Left renal pelvis (tissue), 4 donors: ENCODE measurements around the gene NPAS2. TPM values are rescaled to one million over a fixed set of nuclear protein-coding genes. Genes with fewer than 3 reads are reported as not detected.

Experiments
- DNase-seq, 4 donors: peaks; one replicate each; pipeline ENCODE4 v3.0.0-alpha.2; 2013; ENCODE audit warnings: low read depth in 4 of 4, low spot score in 3 of 4
- polyA plus RNA-seq, 4 donors: library from polyadenylated mRNA; unstranded; fragments of 120-200 nt; gene quantifications; one replicate each; pipeline ENCODE4 v1.2.1, GENCODE V29; 2013; ENCODE audit not compliant: insufficient read length in 4 of 4

Gene NPAS2
- polyA plus RNA-seq, 4 donors, result 14.4 to 15.3 (median 14.9) TPM

GRCh38 chr2:100793982-100794381 lies 26.0 kb upstream of the NPAS2 start:
- DNase-seq, result no peak

DNA sequence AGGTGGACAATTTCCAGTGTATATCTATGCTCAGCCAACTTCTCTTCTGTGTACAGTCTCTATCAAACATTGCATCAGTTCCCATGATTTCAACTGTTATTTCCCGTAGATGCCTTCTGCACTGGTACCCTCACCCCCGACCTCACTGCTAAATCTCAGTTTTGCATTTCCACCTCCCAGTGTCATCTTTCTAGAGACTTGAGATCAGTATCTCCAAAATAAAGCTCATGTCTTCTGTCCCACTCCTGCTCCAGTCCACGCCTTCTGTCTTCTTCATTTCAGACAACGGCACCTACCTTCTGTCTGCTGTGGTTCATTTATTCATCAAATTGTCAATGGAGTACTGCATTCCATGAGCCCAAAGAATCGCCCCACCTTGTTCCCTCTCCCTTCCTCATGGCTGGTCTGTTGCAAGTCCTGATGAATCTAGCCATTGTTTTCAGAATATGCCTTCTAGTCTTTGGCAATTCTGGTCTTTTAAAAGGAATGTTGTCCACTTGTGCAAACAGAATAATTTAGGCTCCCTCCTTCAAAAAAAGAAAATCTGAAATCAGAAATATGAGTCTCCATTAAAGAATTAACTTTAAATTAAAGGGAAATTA lies 23.3 kb upstream of the NPAS2 start:
- DNase-seq, result no peak

DNA sequence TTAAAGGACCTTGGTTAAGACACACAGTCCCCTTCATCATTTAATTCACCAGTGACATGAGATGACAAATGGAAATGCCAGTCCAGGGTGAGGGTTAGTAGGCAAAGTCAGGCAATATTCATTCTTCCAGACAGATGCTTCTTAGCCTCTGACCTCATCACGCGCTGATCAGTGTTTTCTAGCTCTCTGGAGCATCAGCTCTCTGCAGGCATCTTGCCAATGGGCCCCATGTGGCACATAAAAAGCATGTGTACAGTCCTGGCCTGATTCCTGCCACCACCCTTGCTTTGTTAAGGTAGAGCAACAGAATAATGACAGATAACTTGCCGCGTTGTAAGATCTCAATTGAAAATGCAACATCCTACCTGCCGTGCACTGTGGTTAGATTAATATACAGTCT lies 20.3 kb upstream of the NPAS2 start:
- DNase-seq, result no peak

DNA sequence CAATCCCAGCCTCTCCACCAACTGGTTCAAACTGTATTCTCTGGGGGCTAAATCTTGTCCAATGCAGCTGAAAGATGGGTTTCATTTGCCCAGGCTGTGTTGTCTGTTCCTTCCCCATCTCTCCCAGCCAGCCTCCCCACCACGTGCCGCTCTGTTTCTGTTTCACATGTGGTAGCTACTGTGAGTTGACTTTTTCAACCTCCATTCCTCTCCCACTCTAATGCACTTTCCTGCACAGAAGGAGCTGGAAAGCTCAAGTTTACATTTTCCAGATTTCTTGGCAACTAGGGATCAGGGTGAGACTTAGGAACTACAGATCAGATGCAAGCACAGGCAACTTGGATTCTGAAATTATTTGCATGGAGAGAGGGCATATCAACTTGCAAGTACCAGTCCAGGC lies 19.0 kb upstream of the NPAS2 start:
- no peak for DNase-seq

DNA sequence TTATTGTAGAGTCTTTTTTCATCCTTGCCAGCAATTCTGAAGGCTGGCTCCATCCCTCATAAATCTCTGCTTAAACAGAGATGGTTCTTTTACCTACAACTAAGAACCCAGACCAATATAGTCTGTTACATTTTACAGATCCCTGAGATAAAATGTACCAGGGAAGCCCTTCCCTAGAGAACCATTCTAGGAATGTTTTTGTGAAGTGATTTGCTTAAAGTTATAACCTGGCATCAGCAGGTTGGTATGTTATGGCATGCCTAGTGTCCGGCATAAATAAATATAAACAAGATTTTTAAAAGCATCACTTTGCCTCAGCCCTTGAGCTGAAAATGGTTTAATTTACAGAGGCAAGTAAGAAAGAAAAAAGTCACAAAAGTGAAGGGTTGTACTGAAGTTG lies 18.5 kb upstream of the NPAS2 start:
- no peak for DNase-seq

GRCh38 chr2:100802066-100802465 lies 17.9 kb upstream of the NPAS2 start:
- DNase-seq, result no peak

- DNase-seq, result no peak
Observed at GRCh38 chr2:100803334-100803733, 16.6 kb upstream of the NPAS2 start.

DNA sequence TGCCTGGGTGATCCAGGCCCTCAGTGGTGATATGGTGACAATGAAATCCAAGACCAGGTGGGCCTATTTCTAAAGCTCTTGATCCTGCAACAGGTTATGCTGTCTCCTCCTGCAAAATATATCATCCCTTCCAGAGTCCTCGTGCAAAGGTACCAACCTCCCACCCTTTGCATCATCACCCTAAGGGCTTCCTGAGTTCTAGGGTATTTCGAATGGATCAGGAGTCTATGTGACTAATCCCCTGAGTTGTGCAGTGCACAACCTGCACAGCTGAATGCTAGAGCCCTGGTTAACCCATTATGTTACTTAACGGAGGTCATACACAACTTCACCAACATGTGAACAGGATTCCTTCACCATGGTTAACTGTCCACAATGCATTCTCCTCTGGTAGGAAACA lies 13.4 kb upstream of the NPAS2 start:
- no peak for DNase-seq

DNA sequence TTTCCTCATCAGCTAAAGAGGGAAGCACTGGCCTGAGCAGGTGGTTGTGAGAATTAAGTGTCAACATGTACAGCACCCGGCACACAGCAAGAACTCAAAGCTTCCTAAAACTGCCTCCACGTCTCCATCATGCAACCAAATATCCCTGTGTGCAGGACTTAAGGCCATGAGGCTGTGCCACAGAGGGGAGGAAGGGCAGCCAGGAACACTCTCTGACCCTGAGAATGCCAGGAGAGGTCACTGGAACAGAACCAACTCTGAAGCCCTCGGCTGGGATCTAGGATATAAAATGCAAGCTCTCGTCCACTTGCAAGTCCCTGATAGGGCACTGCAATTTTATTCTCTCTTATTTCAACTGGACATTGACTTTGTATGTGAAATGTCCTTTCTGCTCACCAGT lies 12.2 kb upstream of the NPAS2 start:
- DNase-seq, result no peak

DNA sequence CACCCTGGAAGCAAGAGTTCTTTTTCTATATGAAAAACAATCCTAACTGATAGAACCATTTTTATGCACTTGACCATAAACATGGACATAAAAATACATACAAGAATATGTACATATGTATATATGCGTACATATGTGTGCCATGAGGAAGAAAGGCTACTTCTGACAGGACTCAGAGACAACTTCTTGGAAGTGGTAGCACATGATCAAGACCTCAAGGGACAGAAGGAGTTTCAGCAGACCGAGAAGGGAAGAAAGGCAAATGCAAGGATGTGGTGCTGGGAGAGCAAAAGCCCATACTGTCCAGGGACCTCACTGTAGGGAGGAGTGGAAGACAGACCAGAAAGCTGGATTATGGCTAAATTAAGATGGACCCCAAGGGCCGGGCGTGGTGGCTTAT lies 11.4 kb upstream of the NPAS2 start:
- DNase-seq, result no peak

DNA sequence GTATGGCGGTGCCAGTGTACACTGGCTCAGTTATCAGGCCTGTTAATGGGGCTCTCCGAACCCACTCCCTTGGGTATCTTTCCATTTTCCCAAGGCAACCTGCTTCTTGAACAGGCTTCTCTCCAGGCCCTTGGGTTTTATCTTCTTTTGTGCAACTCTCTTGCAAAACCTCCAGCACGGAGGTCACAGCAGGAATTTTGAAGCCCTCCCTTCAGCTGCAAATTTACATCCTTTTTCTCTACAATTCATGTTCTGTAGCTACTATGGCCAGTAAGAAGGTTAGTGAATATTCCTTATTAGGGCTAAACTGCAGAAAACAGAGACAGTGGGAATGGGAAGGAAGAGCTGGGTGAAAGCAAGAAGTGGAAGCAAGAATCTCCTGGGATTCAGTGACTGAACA lies 10.4 kb upstream of the NPAS2 start:
- DNase-seq, result no peak

DNA sequence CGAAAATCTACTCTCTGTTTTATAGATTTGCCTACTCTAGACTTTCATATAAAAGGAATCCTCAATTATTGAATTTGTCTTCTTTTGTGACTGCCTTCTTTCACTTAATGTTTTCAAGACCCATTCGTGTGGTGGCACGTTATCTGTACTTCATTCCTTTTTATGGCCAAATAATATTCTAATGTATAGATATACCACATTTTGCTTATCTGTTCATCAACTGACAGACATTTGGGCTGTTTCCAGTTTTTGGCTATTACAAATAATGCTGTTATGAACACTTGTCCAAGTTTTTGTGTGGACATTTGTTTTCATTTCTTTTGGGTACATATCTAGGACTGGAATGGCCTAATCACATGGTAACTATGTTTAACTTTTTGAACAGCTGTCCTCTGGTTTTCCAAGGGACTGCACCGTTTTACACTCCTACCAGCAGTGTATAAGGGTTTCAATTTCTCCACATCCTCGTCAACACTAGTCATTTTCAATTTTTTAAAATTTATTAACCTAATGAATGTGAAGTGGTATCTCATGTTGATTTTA lies 9.3 kb upstream of the NPAS2 start:
- DNase-seq, result no peak

GRCh38 chr2:100812116-100812515 lies 7.8 kb upstream of the NPAS2 start:
- DNase-seq, result no peak

GRCh38 chr2:100812573-100812972 lies 7.4 kb upstream of the NPAS2 start:
- no peak for DNase-seq

DNA sequence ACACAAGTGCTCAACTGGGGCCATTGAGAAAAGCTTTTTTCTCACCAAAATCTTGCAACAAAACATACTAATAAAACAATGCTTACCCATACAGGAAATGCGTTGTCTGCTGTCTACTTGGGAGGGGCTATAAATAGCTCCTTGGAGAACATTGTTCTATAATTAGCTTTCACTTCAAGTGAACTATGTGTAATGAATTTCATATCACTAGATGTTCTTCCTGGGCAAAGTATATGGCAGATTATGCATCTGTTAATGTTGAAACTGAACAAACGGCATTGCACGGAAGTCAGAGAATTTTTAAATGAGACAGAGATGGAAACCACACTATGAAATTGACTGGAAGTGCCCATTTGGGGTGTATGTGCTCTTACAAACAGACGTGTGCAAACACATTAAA lies 6.4 kb upstream of the NPAS2 start:
- no peak for DNase-seq

- no peak for DNase-seq
Observed at GRCh38 chr2:100814043-100814442, 5.9 kb upstream of the NPAS2 start.

GRCh38 chr2:100814453-100814852 lies 5.5 kb upstream of the NPAS2 start:
- DNase-seq, result no peak

DNA sequence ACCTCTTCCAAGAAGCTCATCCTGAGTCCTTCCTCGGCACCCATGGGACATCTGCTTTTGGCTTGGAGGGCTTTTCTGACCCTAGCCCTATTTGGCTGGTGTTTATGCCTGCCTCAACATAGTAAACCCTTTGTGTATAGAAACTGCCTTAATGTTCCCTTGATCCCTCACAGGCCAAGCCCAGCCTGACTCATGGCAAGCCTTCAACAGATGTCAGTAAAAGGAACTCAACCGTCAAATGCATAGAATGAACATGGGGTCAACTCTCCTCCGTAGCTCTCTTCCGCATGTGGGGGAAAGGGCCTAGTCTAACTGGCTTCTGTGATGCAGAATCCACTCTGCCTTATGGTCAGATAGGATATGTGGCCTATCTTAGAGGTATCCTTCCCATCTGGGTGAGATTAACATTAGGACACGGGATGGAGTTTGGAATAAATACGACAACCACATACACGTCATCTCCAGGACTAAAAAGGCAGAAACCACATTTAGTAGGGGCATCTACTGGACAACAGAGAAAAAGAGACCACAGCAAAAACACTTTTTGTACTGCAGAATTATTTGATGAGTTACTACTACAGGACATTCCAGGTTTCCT lies 2.5 kb upstream of the NPAS2 start:
- DNase-seq, result no peak

GRCh38 chr2:100818003-100818605 lies 1.8 kb upstream of the NPAS2 start:
- no peak for DNase-seq

DNA sequence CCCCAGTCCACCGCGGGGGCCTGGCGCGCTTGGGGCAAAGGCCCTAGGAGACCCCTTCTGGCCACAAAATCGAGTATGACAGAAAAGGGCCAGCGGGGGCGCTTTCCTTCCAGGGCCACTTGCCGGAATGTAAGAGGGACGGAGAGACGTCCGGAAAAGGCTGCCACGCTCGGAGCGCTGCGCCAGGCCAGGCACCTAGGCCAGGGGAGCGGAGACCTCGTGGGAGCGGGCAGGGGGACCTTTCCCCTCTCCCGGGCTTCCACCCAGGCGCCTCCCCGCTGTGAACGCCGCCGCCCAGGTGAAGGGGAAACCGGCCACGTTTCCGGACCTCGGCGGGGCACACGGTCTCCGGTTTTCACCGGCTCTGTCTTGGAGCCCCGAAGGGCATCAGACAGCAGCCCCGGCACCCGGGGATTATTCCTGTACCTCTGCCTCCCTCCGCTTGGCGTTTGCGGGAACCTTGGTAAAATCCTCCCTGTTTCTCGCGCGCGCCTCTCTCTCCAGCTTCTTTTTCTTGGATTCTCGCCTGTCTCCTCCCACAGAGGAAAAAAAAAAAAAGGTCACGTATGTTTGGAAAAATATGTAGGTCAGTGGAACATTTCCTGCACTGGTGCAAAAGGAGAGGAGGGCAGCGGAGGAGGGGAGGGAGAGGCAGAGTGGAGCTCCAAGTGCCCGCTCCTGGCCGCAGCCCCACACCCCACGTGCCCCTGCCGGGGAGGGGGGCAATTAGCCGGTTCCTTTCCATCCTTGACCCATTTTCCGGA lies 1.2 kb upstream of the NPAS2 start:
- DNase-seq, result no peak

DNA sequence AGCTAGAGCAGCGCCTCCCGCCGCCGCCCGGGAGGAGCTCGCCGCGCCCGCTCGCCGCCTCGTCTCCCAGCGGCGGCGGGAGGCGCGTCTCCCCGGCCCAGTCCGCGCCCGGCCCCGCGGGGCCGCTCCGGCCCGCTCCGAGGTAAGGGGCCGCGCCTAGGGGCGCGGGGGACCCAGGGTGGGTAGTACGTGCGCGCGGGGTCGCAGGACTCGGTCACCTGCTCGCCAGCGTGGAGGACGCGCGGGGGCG lies 259 bp downstream of the NPAS2 start:
- no peak for DNase-seq
